Neural progenitor cell (in vitro differentiated cells): ENCODE measurements around the gene ELAVL3. TPM values are rescaled to one million over a fixed set of nuclear protein-coding genes. Genes with fewer than 3 reads are reported as not detected.

Source experiments
- DNase-seq: peaks from one replicate; pipeline ENCODE4 v3.0.0-alpha.2; 2016; ENCODE audit warnings: low spot score
- H2AFZ ChIP-seq: fragments of 200-600 bp; sonication (generic); replicated peaks from 2 replicates; pipeline ENCODE4 v1.6.1; 2016; ENCODE audit warnings: antibody characterized with exemption
- H3F3A ChIP-seq: fragments of 200-600 bp; sonication (generic); 2 replicates; pipeline ENCODE4 v1.6.1; 2016; ENCODE audit warnings: antibody characterized with exemption, low read depth
- H3K27ac ChIP-seq: fragments of 200-600 bp; sonication (generic); 2 replicates; pipeline ENCODE4 v1.5.1; 2016; ENCODE audit warnings: mild to moderate bottlenecking
- H3K27me3 ChIP-seq: fragments of 200-600 bp; sonication (generic); 2 replicates; pipeline ENCODE4 v1.6.1; 2016; ENCODE audit warnings: mild to moderate bottlenecking, moderate library complexity
- H3K36me3 ChIP-seq: fragments of 200-600 bp; sonication (generic); 2 replicates; pipeline ENCODE4 v1.5.1; 2016
- H3K4me1 ChIP-seq: fragments of 200-600 bp; sonication (generic); 2 replicates; pipeline ENCODE4 v1.6.1; 2016; ENCODE audit warnings: mixed run types
- H3K4me2 ChIP-seq: fragments of 200-600 bp; sonication (generic); 2 replicates; pipeline ENCODE4 v1.6.1; 2016
- H3K4me3 ChIP-seq: fragments of 200-600 bp; sonication (generic); 2 replicates; pipeline ENCODE4 v1.5.1; 2016
- H3K79me2 ChIP-seq: fragments of 200-600 bp; sonication (generic); 2 replicates; pipeline ENCODE4 v1.6.1; 2016; ENCODE audit warnings: low read depth
- H3K9ac ChIP-seq: fragments of 200-600 bp; sonication (generic); 2 replicates; pipeline ENCODE4 v1.6.1; 2016
- H3K9me3 ChIP-seq: fragments of 200-600 bp; sonication (generic); 2 replicates; pipeline ENCODE4 v1.5.1; 2016; ENCODE audit warnings: low read depth
- H4K20me1 ChIP-seq: fragments of 200-600 bp; sonication (generic); 2 replicates; pipeline ENCODE4 v1.6.1; 2016; ENCODE audit warnings: low read depth
- H3K27ac Mint-ChIP-seq: 3 replicates; pipeline ENCODE4 v1.8.0; 2021; ENCODE audit warnings: mixed read lengths
- H3K27me3 Mint-ChIP-seq: 2 replicates; pipeline ENCODE4 v1.8.0; 2022; ENCODE audit warnings: low read depth, mild to moderate bottlenecking, inconsistent platforms, moderate library complexity, mixed read lengths; ENCODE audit not compliant: insufficient read depth
- H3K36me3 Mint-ChIP-seq: 3 replicates; pipeline ENCODE4 v1.8.0; 2021; ENCODE audit warnings: mixed read lengths
- H3K4me1 Mint-ChIP-seq: 3 replicates; pipeline ENCODE4 v1.8.0; 2021; ENCODE audit warnings: mixed read lengths
- H3K4me3 Mint-ChIP-seq: 3 replicates; pipeline ENCODE4 v1.8.0; 2021; ENCODE audit warnings: mild to moderate bottlenecking, moderate library complexity, mixed read lengths
- H3K9me3 Mint-ChIP-seq: 3 replicates; pipeline ENCODE4 v1.8.0; 2020; ENCODE audit warnings: mixed read lengths
- EZH2 ChIP-seq: fragments of 200-600 bp; sonication (generic); IDR thresholded peaks from 2 replicates; pipeline ENCODE4 v1.6.1; 2017; ENCODE audit warnings: antibody characterized with exemption, mild to moderate bottlenecking, moderate library complexity
- EZH2phosphoT487 ChIP-seq: fragments of 200-600 bp; sonication (generic); IDR thresholded peaks from 2 replicates; pipeline ENCODE4 v1.6.1; 2017; ENCODE audit warnings: antibody characterized with exemption
- total RNA-seq: library from RNA; depleted of rRNA; stranded (reverse); fragments of >200 nt; gene quantifications from 2 replicates; pipeline ENCODE4 v1.2.3, GENCODE V29; 2015; ENCODE audit warnings: low replicate concordance
- TF ChIP-seq, protein P1 (sequence below): fragments of 200-600 bp; sonication (generic); IDR thresholded peaks from 2 replicates; pipeline ENCODE4 v1.5.1; 2017; ENCODE audit warnings: antibody characterized with exemption, mild to moderate bottlenecking

ELAVL3 gene
- total RNA-seq, 1 donor from 2014 or later, result not detected

GRCh38 chr19:11423791-11424181 is 57.1 kb downstream of the ELAVL3 start:
- Mint-ChIP-seq H3K4me3 (no peak overlapping the region), H3K27ac (no peak overlapping the region), H3K27me3 (peaks cover 44% of the 10 kb centered on the region), H3K4me1 (peaks cover 12% of the 10 kb centered on the region), H3K9me3 (peaks cover 6% of the 10 kb centered on the region), H3K36me3 (no peaks in the 10 kb centered on the region)
- TF ChIP-seq EZH2, result no peak
- TF ChIP-seq, protein P1, sequence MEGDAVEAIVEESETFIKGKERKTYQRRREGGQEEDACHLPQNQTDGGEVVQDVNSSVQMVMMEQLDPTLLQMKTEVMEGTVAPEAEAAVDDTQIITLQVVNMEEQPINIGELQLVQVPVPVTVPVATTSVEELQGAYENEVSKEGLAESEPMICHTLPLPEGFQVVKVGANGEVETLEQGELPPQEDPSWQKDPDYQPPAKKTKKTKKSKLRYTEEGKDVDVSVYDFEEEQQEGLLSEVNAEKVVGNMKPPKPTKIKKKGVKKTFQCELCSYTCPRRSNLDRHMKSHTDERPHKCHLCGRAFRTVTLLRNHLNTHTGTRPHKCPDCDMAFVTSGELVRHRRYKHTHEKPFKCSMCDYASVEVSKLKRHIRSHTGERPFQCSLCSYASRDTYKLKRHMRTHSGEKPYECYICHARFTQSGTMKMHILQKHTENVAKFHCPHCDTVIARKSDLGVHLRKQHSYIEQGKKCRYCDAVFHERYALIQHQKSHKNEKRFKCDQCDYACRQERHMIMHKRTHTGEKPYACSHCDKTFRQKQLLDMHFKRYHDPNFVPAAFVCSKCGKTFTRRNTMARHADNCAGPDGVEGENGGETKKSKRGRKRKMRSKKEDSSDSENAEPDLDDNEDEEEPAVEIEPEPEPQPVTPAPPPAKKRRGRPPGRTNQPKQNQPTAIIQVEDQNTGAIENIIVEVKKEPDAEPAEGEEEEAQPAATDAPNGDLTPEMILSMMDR, result no peak
- no peak for TF ChIP-seq EZH2phosphoT487
- Histone ChIP-seq H3K36me3 (no peaks in the 10 kb centered on the region), H2AFZ (no peak overlapping the region), H3K4me2 (no peak overlapping the region), H4K20me1 (peaks cover 4% of the 10 kb centered on the region), H3K9me3 (no peaks in the 10 kb centered on the region), H3K79me2 (no peaks in the 10 kb centered on the region), H3K9ac (no peak overlapping the region), H3K27me3 (peaks cover 57% of the 10 kb centered on the region), H3K27ac (no peak overlapping the region), H3F3A (peaks cover 28% of the 10 kb centered on the region), H3K4me1 (peaks cover 8% of the 10 kb centered on the region), H3K4me3 (no peak overlapping the region)
- DNase-seq, result no peak

GRCh38 chr19:11423164-11423790 is 57.6 kb downstream of the ELAVL3 start:
- H3K4me3 Mint-ChIP-seq, result no peak overlapping the region
- no peaks in the 10 kb centered on the region for H3K9me3 ChIP-seq
- no peak overlapping the region for H3K27ac Mint-ChIP-seq
- peaks cover 33% of the 10 kb centered on the region for H3F3A ChIP-seq
- H3K4me1 ChIP-seq, result peaks cover 8% of the 10 kb centered on the region
- no peaks in the 10 kb centered on the region for H3K36me3 ChIP-seq
- H3K4me3 ChIP-seq, result no peak overlapping the region
- peaks cover 62% of the 10 kb centered on the region for H3K27me3 ChIP-seq
- no peak overlapping the region for H3K4me2 ChIP-seq
- TF ChIP-seq EZH2 (no peak), EZH2phosphoT487 (no peak)
- TF ChIP-seq, protein P1, result no peak
- H4K20me1 ChIP-seq, result peaks cover 4% of the 10 kb centered on the region
- H3K36me3 Mint-ChIP-seq, result no peaks in the 10 kb centered on the region
- no peak overlapping the region for H3K27ac ChIP-seq
- H2AFZ ChIP-seq, result no peak overlapping the region
- peaks cover 50% of the 10 kb centered on the region for H3K27me3 Mint-ChIP-seq
- H3K9ac ChIP-seq, result no peak overlapping the region
- no peaks in the 10 kb centered on the region for H3K79me2 ChIP-seq
- DNase-seq, result no peak
- H3K4me1 Mint-ChIP-seq, result peaks cover 12% of the 10 kb centered on the region
- H3K9me3 Mint-ChIP-seq, result peaks cover 6% of the 10 kb centered on the region

- Mint-ChIP-seq H3K9me3 (peaks cover 6% of the 10 kb centered on the region), H3K27me3 (peaks cover 58% of the 10 kb centered on the region)
Observed at GRCh38 chr19:11422163-11423065, 58.4 kb downstream of the ELAVL3 start.

More at GRCh38 chr19:11422163-11423065, 58.4 kb downstream of the ELAVL3 start:
- Histone ChIP-seq H4K20me1 (peaks cover 4% of the 10 kb centered on the region), H3F3A (peaks cover 39% of the 10 kb centered on the region), H3K27ac (no peak overlapping the region), H3K4me3 (peak overlapping the region; percentile 30), H2AFZ (peak overlapping the region; percentile 48), H3K9ac (no peak overlapping the region), H3K36me3 (no peaks in the 10 kb centered on the region), H3K4me1 (peaks cover 8% of the 10 kb centered on the region), H3K9me3 (no peaks in the 10 kb centered on the region), H3K4me2 (peak overlapping the region; percentile 58), H3K79me2 (no peaks in the 10 kb centered on the region), H3K27me3 (peaks cover 70% of the 10 kb centered on the region)
- Mint-ChIP-seq H3K36me3 (no peaks in the 10 kb centered on the region), H3K27ac (no peak overlapping the region), H3K4me1 (peaks cover 12% of the 10 kb centered on the region), H3K4me3 (peak overlapping the region; percentile 27)
- peak; percentile 64 for DNase-seq
- TF ChIP-seq, protein P1, result no peak
- peak; percentile 48 for TF ChIP-seq EZH2phosphoT487
